ENCODE measurements around the gene KDM4B. TPM values are rescaled to one million over a fixed set of nuclear protein-coding genes. Genes with fewer than 3 reads are reported as not detected.

Gene KDM4B
- polyA plus RNA-seq, 1 experiment, result 7.7 TPM

DNA sequence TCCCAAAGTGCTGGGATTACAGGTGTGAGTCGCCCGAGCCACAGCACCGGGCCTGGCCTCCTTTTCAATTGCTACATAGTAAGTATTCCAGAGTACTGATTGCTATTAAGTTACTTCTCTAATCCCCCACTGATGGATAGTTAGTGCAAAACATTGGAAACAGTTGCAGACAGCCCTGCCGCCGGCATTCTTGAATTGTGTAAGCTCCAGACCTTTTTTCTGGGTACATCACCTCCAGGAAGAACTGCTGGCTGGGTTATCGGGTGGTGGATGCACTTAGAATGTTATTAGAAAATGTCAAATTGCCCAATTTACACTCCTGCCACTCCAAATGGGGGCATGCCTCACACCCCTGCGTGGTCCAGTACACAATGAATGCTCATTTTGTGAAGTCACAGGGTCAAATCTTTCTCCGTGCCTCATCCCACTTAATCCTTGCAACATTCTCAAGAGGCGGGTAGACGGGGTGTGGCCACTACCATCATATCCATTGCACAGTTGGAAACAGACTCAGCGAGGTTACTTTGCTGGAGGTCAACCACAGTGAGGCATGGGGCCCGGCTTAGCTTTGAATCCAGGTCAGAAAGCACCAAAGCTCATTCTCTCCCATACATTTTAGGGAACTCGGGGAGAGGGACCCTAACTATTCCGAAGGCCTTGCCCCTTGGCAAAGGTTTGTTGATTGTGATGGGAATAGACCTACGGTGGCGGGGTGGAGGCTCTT, 1.0 kb upstream of the KDM4B start:
- no peaks in the 10 kb centered on the region for H3K27me3 ChIP-seq (ENCODE audit: control insufficient read depth, insufficient read depth, low read length)
- H3K27ac ChIP-seq (ENCODE audit: low read depth, low read length), result peak overlapping the region; percentile 61
- ChIA-PET POLR2A (interaction anchor here (0.7 to 1.4 kb wide), 9 partner anchors 11 to 177 kb away, joined by 3 to 15 read pairs (median 4); partner anchors contain the start of gene FEM1A), CTCF (interaction anchor here (1.3 to 1.5 kb wide), 2 partner anchors 56 to 177 kb away, joined by 5 to 13 read pairs; partner anchors contain the start of gene FEM1A)
- no peaks in the 10 kb centered on the region; the same call in 1 of the 2 replicates for H3K9me3 ChIP-seq (ENCODE audit: control insufficient read depth, insufficient read depth, low read length)
- DNase-seq (ENCODE audit: low read depth, low spot score), result no peak
- H3K4me3 ChIP-seq (ENCODE audit: low read depth, low read length), result peak overlapping the region; percentile 58
- TF ChIP-seq, protein P1, sequence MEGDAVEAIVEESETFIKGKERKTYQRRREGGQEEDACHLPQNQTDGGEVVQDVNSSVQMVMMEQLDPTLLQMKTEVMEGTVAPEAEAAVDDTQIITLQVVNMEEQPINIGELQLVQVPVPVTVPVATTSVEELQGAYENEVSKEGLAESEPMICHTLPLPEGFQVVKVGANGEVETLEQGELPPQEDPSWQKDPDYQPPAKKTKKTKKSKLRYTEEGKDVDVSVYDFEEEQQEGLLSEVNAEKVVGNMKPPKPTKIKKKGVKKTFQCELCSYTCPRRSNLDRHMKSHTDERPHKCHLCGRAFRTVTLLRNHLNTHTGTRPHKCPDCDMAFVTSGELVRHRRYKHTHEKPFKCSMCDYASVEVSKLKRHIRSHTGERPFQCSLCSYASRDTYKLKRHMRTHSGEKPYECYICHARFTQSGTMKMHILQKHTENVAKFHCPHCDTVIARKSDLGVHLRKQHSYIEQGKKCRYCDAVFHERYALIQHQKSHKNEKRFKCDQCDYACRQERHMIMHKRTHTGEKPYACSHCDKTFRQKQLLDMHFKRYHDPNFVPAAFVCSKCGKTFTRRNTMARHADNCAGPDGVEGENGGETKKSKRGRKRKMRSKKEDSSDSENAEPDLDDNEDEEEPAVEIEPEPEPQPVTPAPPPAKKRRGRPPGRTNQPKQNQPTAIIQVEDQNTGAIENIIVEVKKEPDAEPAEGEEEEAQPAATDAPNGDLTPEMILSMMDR (IDR thresholded peaks at IDR 0.05; ENCODE audit: low read depth, low read length), result no peak

DNA sequence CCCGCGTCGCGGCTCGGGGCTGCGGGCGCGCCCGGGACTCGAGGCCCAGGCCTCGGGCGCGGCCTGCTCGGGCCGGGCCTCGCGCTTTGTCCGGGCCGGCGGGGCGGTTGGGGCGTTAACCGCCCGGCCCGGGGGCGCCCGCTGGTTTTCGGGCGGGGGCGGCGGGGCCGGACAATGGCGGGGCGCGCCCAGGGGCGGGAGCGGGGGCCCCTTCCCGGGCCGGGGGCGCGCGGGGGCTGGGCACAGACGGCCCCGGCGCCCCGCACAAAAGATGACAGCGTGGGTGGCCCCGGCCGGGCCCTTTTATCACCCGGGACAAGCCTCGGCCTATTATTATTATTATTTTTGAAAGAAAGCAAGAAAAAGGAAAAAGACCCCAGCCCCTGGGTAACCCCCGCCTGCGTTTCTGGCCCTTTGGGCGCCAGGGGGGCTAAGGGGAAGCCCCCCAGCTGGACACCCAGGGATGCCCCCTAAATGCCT, 419 bp downstream of the KDM4B start:
- TF ChIP-seq, protein P1 (IDR thresholded peaks at IDR 0.05; ENCODE audit: low read depth, low read length), result no peak
- Histone ChIP-seq H3K27me3 (ENCODE audit: control insufficient read depth, insufficient read depth, low read length) (no peaks in the 10 kb centered on the region), H3K4me3 (ENCODE audit: low read depth, low read length) (peak overlapping the region; percentile 84), H3K9me3 (ENCODE audit: control insufficient read depth, insufficient read depth, low read length) (no peaks in the 10 kb centered on the region; the same call in 1 of the 2 replicates), H3K27ac (ENCODE audit: low read depth, low read length) (no peak overlapping the region)
- no peak for DNase-seq (ENCODE audit: low read depth, low spot score)
- ChIA-PET CTCF (interaction anchor here (1.5 kb wide), 1 partner anchor 58 kb away, joined by 5 read pairs; no protein-coding TSS in a partner anchor), POLR2A (interaction anchor here (0.5 to 1.4 kb wide), 9 partner anchors 11 to 160 kb away, joined by 3 to 15 read pairs (median 4); no protein-coding TSS in a partner anchor)

DNA sequence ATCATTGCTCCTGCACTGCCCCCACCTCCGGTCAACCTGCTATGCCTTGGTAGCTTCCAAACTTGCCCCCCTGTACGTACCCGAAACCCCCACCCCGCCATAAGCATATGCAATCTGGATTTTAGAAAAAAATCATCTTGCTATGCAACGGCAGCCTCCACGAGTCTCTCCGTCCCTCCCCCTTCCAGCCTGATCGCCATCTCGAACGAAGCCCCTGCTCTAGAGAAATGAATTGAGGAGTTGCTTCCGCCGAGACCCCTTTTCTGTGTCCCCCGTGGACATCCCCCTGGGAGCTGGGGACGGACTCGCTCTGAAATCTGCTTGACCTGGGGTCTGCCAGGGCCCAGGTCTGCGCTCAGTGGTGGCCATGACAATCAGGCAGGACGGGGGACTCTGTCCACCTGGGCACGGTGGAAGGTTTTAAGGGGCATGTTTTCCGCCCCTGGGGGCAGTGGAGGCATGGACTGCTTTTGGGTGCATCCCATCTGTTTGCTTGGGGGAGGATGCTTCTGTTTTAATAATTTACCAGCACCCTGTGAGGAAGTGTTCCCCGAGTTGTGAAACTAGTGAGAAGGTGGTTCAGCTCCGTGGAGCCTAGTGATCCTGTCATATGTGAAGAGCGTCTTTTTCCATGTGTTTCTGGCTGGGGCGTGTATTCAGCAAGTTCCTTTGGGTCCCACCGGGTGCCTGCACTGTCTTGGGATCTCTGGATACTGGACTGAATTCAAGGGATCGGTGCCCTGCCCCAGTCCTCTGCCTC, 1.0 kb downstream of the KDM4B start:
- no peaks in the 10 kb centered on the region for H3K27me3 ChIP-seq (ENCODE audit: control insufficient read depth, insufficient read depth, low read length)
- DNase-seq (ENCODE audit: low read depth, low spot score), result no peak
- no peaks in the 10 kb centered on the region; the same call in 1 of the 2 replicates for H3K9me3 ChIP-seq (ENCODE audit: control insufficient read depth, insufficient read depth, low read length)
- H3K27ac ChIP-seq (ENCODE audit: low read depth, low read length), result no peak overlapping the region
- ChIA-PET CTCF (interaction anchor here (0.5 kb wide), 1 partner anchor 11 kb away, joined by 3 read pairs; no protein-coding TSS in a partner anchor), POLR2A (interaction anchor here (0.5 to 0.9 kb wide), 3 partner anchors 54 to 169 kb away, joined by 3 to 7 read pairs (median 4); no protein-coding TSS in a partner anchor)
- TF ChIP-seq, protein P1 (IDR thresholded peaks at IDR 0.05; ENCODE audit: low read depth, low read length), result no peak
- H3K4me3 ChIP-seq (ENCODE audit: low read depth, low read length), result peak overlapping the region; percentile 84

DNA sequence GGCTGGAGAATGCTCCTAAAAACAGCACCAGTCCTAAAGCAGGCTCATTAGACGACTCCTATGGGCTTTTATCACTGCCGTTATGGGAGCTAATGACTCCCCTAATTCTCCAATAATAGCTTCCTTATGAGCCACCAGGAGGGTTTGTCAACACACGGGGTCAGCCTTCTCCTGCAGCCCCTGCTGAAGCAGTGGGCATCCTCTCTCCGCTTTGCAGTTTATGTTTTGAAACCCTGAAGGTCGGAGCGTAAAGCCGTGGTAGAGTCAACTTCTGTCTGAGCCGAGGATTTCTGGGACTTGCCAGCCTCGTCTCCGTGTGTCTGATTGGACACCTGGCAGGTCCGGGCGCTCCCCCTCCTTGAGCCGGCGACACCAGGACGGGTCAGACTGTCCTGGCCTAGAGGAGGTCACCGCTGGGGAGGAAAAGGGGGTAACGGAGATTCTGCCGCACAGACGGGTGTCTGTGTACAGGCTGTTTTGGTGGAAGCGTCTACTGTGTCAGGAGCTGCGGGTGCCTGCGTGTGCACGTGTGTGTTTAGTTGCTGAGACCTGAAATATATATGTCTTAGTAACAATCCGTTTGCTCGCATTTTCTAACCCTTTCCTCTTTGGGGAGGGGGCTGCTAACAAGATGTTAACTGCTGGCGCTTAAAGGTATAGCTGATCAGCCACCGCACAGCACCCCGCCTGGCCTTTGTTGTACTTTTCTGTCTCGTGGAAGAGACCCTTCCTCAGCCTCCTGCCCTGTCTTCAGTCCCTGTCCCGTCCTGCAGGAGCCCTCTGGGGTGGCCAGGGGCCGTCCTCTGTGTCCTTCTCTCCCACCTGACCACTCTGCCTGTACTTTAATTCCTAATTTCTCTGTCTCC, 1.9 kb downstream of the KDM4B start:
- H3K27ac ChIP-seq (ENCODE audit: low read depth, low read length), result peak overlapping the region; percentile 11
- no peaks in the 10 kb centered on the region; the same call in 1 of the 2 replicates for H3K9me3 ChIP-seq (ENCODE audit: control insufficient read depth, insufficient read depth, low read length)
- TF ChIP-seq, protein P1 (IDR thresholded peaks at IDR 0.05; ENCODE audit: low read depth, low read length), result no peak
- H3K4me3 ChIP-seq (ENCODE audit: low read depth, low read length), result peak overlapping the region; percentile 84
- ChIA-PET CTCF (interaction anchor here (0.9 to 1.2 kb wide), 3 partner anchors 59 to 161 kb away, joined by 3 to 4 read pairs (median 3); no protein-coding TSS in a partner anchor), POLR2A (interaction anchor here (0.6 to 1.7 kb wide), 3 partner anchors 12 to 100 kb away, joined by 3 read pairs; no protein-coding TSS in a partner anchor)
- no peaks in the 10 kb centered on the region for H3K27me3 ChIP-seq (ENCODE audit: control insufficient read depth, insufficient read depth, low read length)
- no peak for DNase-seq (ENCODE audit: low read depth, low spot score)

Data from AG04450 (cell line).